GM21367 (cell line): ENCODE data around the gene MSRB3.

Experiments
- ATAC-seq: cut with Tn5 transposase; IDR thresholded peaks from one replicate; pipeline ENCODE4 v1.9.1; 2021; ENCODE audit not compliant: unreplicated experiment

Gene MSRB3

GRCh38 chr12:65278576-65279368 lies at the start of gene MSRB3:
TSS of gene MSRB3 (plus strand) at chr12:65278683. CDS start at chr12:65308580, 29,897 bp downstream.
- peak; percentile 66 for ATAC-seq

GRCh38 chr12:65229441-65229840 lies 49.0 kb upstream of the MSRB3 start:
- no peak for ATAC-seq

- ATAC-seq: no peak
Observed at GRCh38 chr12:65232476-65233077, 45.9 kb upstream of the MSRB3 start.

- no peak for ATAC-seq
Observed at GRCh38 chr12:65237153-65237552, 41.3 kb upstream of the MSRB3 start.

- no peak for ATAC-seq
Observed at GRCh38 chr12:65238609-65239008, 39.9 kb upstream of the MSRB3 start.

- no peak for ATAC-seq
Observed at GRCh38 chr12:65248656-65249633, 29.5 kb upstream of the MSRB3 start.

GRCh38 chr12:65252515-65252914 lies 26.0 kb upstream of the MSRB3 start:
- ATAC-seq: no peak

- ATAC-seq: no peak
Observed at GRCh38 chr12:65257986-65258385, 20.5 kb upstream of the MSRB3 start.

- no peak for ATAC-seq
Observed at GRCh38 chr12:65259501-65259900, 19.0 kb upstream of the MSRB3 start.

GRCh38 chr12:65263777-65264176 lies 14.7 kb upstream of the MSRB3 start:
- no peak for ATAC-seq

- no peak for ATAC-seq
Observed at GRCh38 chr12:65266408-65266807, 12.1 kb upstream of the MSRB3 start.

GRCh38 chr12:65269603-65270002 lies 8.9 kb upstream of the MSRB3 start:
- no peak for ATAC-seq

GRCh38 chr12:65274602-65275272 lies 3.7 kb upstream of the MSRB3 start:
- no peak for ATAC-seq

GRCh38 chr12:65275627-65276026 lies 2.9 kb upstream of the MSRB3 start:
- no peak for ATAC-seq

- no peak for ATAC-seq
Observed at GRCh38 chr12:65276916-65277530, 1.5 kb upstream of the MSRB3 start.

- ATAC-seq: peak; percentile 29
Observed at GRCh38 chr12:65277994-65278575, 398 bp upstream of the MSRB3 start.

GRCh38 chr12:65279369-65280112 lies 1.1 kb downstream of the MSRB3 start:
- ATAC-seq: peak; percentile 15

- no peak for ATAC-seq
Observed at GRCh38 chr12:65280306-65280705, 1.8 kb downstream of the MSRB3 start.

GRCh38 chr12:65282840-65283239 lies 4.4 kb downstream of the MSRB3 start:
- ATAC-seq: no peak
